Measurements from ENCODE around the gene SAP30BP.

SAP30BP gene

GRCh38 chr17:75755990-75756389 is 88.9 kb downstream of the SAP30BP start:
- DNase-seq = no peak

- DNase-seq = no peak
Observed at GRCh38 chr17:75756451-75757085, 89.4 kb downstream of the SAP30BP start.

- DNase-seq = no peak
Observed at GRCh38 chr17:75757086-75757681, 90.0 kb downstream of the SAP30BP start.
